Endothelial cell of umbilical vein (primary cell): ENCODE measurements around the gene PADI6. TPM values are rescaled to one million over a fixed set of nuclear protein-coding genes. Genes with fewer than 3 reads are reported as not detected.

Experiments used
- BruUV-seq: library from RNA; stranded (reverse); fragments of 400-500 nt; replicated peaks from 2 replicates; lab custom pipeline; 2021; lab: Mats Ljungman, UMichigan
- CTCF ChIA-PET: fragments of 300-600, 350-600 bp; sonication (Branson Sonifier 250); formaldehyde crosslinking; loops from one replicate; lab custom pipeline; 2021; ENCODE audit warnings: antibody characterized with exemption, inconsistent platforms; lab: Charles Lee
- POLR2A ChIA-PET: fragments of 300-600, 350-600 bp; sonication (Branson Sonifier 250); formaldehyde crosslinking; loops from one replicate; lab custom pipeline; 2021; ENCODE audit warnings: antibody characterized with exemption, inconsistent platforms; lab: Charles Lee
- DNase-seq: peaks from one replicate; pipeline ENCODE4 v3.0.0-alpha.2; 2011; ENCODE audit warnings: low read depth, low spot score
- FAIRE-seq: peaks from 2 replicates; lab custom pipeline; 2011; peaks lifted over from hg19 to GRCh38; lab: Jason Lieb, UNC
- H2AFZ ChIP-seq: 2 replicates; pipeline ENCODE4 v1.6.0; 2012; ENCODE audit warnings: low read depth, low read length, control low read depth, inconsistent platforms
- H3K27ac ChIP-seq: 2 replicates; pipeline ENCODE4 v1.5.1; 2011; ENCODE audit warnings: low read depth, mild to moderate bottlenecking, control low read depth, low read length, moderate library complexity; ENCODE audit not compliant: insufficient read depth
- H3K27me3 ChIP-seq, 2 experiments: 2 replicates each; pipeline versions ENCODE4 v1.6.0 to v1.6.1; 2011; ENCODE audit warnings: low read length in 2 of 2, mixed read lengths in 1 of 2; ENCODE audit not compliant: control insufficient read depth in 2 of 2, insufficient read depth in 2 of 2
- H3K36me3 ChIP-seq, 2 experiments: 2 replicates in 1 of 2; 3 replicates in 1 of 2; pipeline ENCODE4 v1.5.1; 2011; ENCODE audit warnings: low read length in 2 of 2, mild to moderate bottlenecking in 1 of 2, moderate library complexity in 1 of 2; ENCODE audit not compliant: control insufficient read depth in 2 of 2, insufficient read depth in 2 of 2; ENCODE audit errors: extremely low read depth in 1 of 2
- H3K4me1 ChIP-seq: 3 replicates; pipeline ENCODE4 v1.5.1; 2011; ENCODE audit warnings: mild to moderate bottlenecking, low read length; ENCODE audit not compliant: control insufficient read depth, insufficient read depth; ENCODE audit errors: extremely low read depth
- H3K4me2 ChIP-seq: 2 replicates; pipeline ENCODE4 v1.6.1; 2011; ENCODE audit warnings: low read length, control low read depth, mixed read lengths; ENCODE audit not compliant: insufficient read depth
- H3K4me3 ChIP-seq, 3 experiments: fragments of 200-600 bp in 1 of 3; sonication (generic), shearing (Covaris generic) in 1 of 3; replicated peaks in 1 of 3; 2 replicates each; pipeline ENCODE4 v1.5.1; 2011 to 2016; ENCODE audit warnings: control low read depth in 3 of 3, low read length in 3 of 3, mild to moderate bottlenecking in 2 of 3, inconsistent platforms in 1 of 3, low read depth in 1 of 3, moderate library complexity in 1 of 3; ENCODE audit not compliant: insufficient read depth in 1 of 3
- H3K79me2 ChIP-seq: 2 replicates; pipeline ENCODE4 v1.6.0; 2012; ENCODE audit warnings: low read length, inconsistent platforms; ENCODE audit not compliant: control insufficient read depth, insufficient read depth
- H3K9ac ChIP-seq: replicated peaks from 2 replicates; pipeline ENCODE3; 2011; ENCODE audit warnings: low read length, control low read depth; ENCODE audit not compliant: insufficient read depth; ENCODE audit errors: extremely low read depth
- H3K9me1 ChIP-seq: replicated peaks from 3 replicates; pipeline ENCODE4 v1.6.0; 2011; ENCODE audit warnings: mild to moderate bottlenecking, low read length; ENCODE audit not compliant: control insufficient read depth, insufficient read depth; ENCODE audit errors: extremely low read depth
- H3K9me3 ChIP-seq: replicated peaks from 2 replicates; pipeline ENCODE4 v1.5.1; 2012; ENCODE audit warnings: low read length, inconsistent platforms; ENCODE audit not compliant: control insufficient read depth, insufficient read depth
- H4K20me1 ChIP-seq: replicated peaks from 2 replicates; pipeline ENCODE3; 2011; ENCODE audit warnings: mild to moderate bottlenecking, low read length; ENCODE audit not compliant: control insufficient read depth, insufficient read depth; ENCODE audit errors: extremely low read depth
- CTCF ChIP-seq, 2 donors: IDR thresholded peaks; 1 replicate in 1 of 2; 2 replicates in 1 of 2; pipeline ENCODE4 v1.5.1; 2011; ENCODE audit warnings: low read length in 2 of 2, mild to moderate bottlenecking in 2 of 2, moderate library complexity in 2 of 2, control low read depth in 1 of 2, inconsistent platforms in 1 of 2, low read depth in 1 of 2; ENCODE audit not compliant: insufficient read depth in 1 of 2; ENCODE audit errors: extremely low read depth in 1 of 2
- EZH2 ChIP-seq: IDR thresholded peaks from 2 replicates; pipeline ENCODE4 v1.6.1; 2012; ENCODE audit warnings: borderline replicate concordance, low read depth, mild to moderate bottlenecking, moderate library complexity, low read length, inconsistent platforms; ENCODE audit not compliant: severe bottlenecking
- FOS ChIP-seq: IDR thresholded peaks from 2 replicates; pipeline ENCODE4 v1.6.1; 2011; ENCODE audit warnings: mild to moderate bottlenecking, low read length, moderate library complexity, borderline replicate concordance; ENCODE audit not compliant: insufficient read depth
- GATA2 ChIP-seq: IDR thresholded peaks from 2 replicates; pipeline ENCODE4 v1.7.0; 2011; ENCODE audit warnings: low read depth, mild to moderate bottlenecking, moderate library complexity, mixed read lengths, low read length; ENCODE audit not compliant: insufficient read length, insufficient read depth
- JUN ChIP-seq: IDR thresholded peaks from 2 replicates; pipeline ENCODE4 v1.6.1; 2011; ENCODE audit warnings: borderline replicate concordance, low read depth; ENCODE audit not compliant: insufficient read length, insufficient read depth
- POLR2A ChIP-seq: IDR thresholded peaks from 2 replicates; pipeline ENCODE4 v1.6.1; 2012; ENCODE audit warnings: low read depth, mild to moderate bottlenecking, control low read depth, low read length
- dilution Hi-C: fragments of 300-500 bp; cut with MboI; formaldehyde crosslinking; loops from one replicate; pipeline ENCODE4 v1.15.0; 2019; ENCODE audit warnings: low sequenced_read_pairs; ENCODE audit not compliant: extremely low pct_ligation_motif_present
- intact Hi-C: fragments of 100-400 bp; cut with micrococcal nuclease; formaldehyde crosslinking; loops from one replicate; pipeline ENCODE4 v1.10.0; 2022
- polyA plus RNA-seq, 4 experiments: library from polyadenylated mRNA; depleted of rRNA in 3 of 4; stranded (reverse) in 3 of 4; unstranded in 1 of 4; fragments of >200 nt; gene quantifications; 2 replicates each; pipeline versions ENCODE4 v1.2.1 to v1.2.3, GENCODE V29; 2011 to 2012; ENCODE audit warnings: missing spikeins in 1 of 4
- total RNA-seq: library from RNA; stranded (reverse); gene quantifications from 2 replicates; pipeline ENCODE4 v1.2.3, GENCODE V29; 2021
- TF ChIP-seq, protein P1 (sequence below): IDR thresholded peaks from 2 replicates; pipeline ENCODE4 v1.6.1; 2011; ENCODE audit not compliant: insufficient read depth, insufficient read length

PADI6 gene
- total and polyA plus RNA-seq, 2 donors (not counting 3 experiments of a cell fraction or from before 2014, with no cell fraction given): not detected

DNA sequence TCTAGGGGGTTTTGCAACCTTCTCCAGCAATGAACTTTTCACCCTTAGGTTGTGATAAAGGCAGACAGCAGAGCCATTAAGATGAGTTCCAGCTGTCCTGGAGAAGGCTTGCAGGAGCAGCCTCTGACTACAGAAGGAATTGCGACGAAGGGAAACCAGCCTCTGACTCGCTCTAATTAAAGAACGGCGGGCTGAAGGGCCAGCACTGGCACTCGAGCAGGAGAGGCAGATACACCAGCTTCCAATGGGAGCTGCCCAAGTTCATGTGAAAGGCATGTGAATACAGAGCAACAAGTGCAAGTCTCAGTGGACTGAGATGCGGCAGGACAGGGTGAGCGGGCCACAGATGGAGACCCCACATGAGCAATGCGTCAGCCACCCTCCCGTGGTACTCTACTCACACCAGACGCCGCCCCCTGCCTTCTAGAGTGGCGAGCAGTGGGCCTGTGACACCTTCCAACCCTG, 51.8 kb downstream of the PADI6 start:
- no peak for TF ChIP-seq FOS
- no peak for TF ChIP-seq JUN
- TF ChIP-seq GATA2: no peak
- no peak for TF ChIP-seq POLR2A
- no peak for TF ChIP-seq CTCF (IDR thresholded peaks at IDR 0.05; ENCODE audit: extremely low read depth in 1 of 2, insufficient read depth in 1 of 2, low read depth in 1 of 2, low read length in 2 of 2)
- TF ChIP-seq EZH2: no peak
- TF ChIP-seq, protein P1, sequence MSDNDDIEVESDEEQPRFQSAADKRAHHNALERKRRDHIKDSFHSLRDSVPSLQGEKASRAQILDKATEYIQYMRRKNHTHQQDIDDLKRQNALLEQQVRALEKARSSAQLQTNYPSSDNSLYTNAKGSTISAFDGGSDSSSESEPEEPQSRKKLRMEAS: no peak
- peaks cover 51% of the 10 kb centered on the region for H3K79me2 ChIP-seq
- CTCF ChIA-PET: interaction anchor here (0.7 kb wide), 1 partner anchor 54 kb away, joined by 3 read pairs; no protein-coding TSS in a partner anchor

More for the DNA sequence above, 51.8 kb downstream of the PADI6 start:
- Histone ChIP-seq H3K9ac (no peak overlapping the region), H3K4me3 (no peak overlapping the region), H3K9me1 (no peaks in the 10 kb centered on the region), H4K20me1 (peaks cover 4% of the 10 kb centered on the region), H3K27me3 (no peaks in the 10 kb centered on the region), H3K9me3 (no peaks in the 10 kb centered on the region), H2AFZ (no peak overlapping the region), H3K4me2 (no peak overlapping the region), H3K36me3 (peaks cover 37 to 72% of the 10 kb centered on the region in 2 experiments), H3K4me1 (no peaks in the 10 kb centered on the region), H3K27ac (no peak overlapping the region)
- dilution Hi-C loops: no loop called here
- DNase-seq (no peak), FAIRE-seq (no peak)
- POLR2A ChIA-PET: no interaction called here
- BruUV-seq: no TSS peak
- intact Hi-C loops: no loop called here
